Vagina (tissue), 2 donors: ENCODE data around the gene SRM. TPM values are rescaled to one million over a fixed set of nuclear protein-coding genes. Genes with fewer than 3 reads are reported as not detected.
"Not testable (repeated sequence)": the region's sequence is repeated elsewhere in the genome, so short reads cannot be mapped to it uniquely, and the experiment has no call there.

Experiments
- DNase-seq, 2 donors: peaks; one replicate each; pipeline ENCODE4 v3.0.0-alpha.2; 2017; ENCODE audit errors: extremely low spot score in 2 of 2
- H3K27ac ChIP-seq: fragments of 200-600 bp; sonication (generic); one replicate; pipeline ENCODE4 v1.5.1; 2019
- H3K27me3 ChIP-seq: fragments of 200-600 bp; sonication (generic); one replicate; pipeline ENCODE4 v1.5.1; 2019
- H3K36me3 ChIP-seq, 2 donors: fragments of 200-600 bp; sonication (generic); one replicate each; pipeline ENCODE4 v1.5.1; 2017 to 2019
- H3K4me1 ChIP-seq: fragments of 200-600 bp; sonication (generic); one replicate; pipeline ENCODE4 v1.5.1; 2019
- H3K4me3 ChIP-seq, 2 donors: fragments of 200-600 bp; sonication (generic); 1 replicate in 1 of 2; 2 replicates in 1 of 2; pipeline ENCODE4 v1.5.1; 2016 to 2019
- H3K9me3 ChIP-seq: fragments of 200-600 bp; sonication (generic); one replicate; pipeline ENCODE4 v1.5.1; 2019
- CTCF ChIP-seq, 3 experiments: fragments of 450-650 bp in 2 of 3; fragments of 200-600 bp in 1 of 3; sonication (generic) in 1 of 3; IDR thresholded peaks; one replicate each; pipeline ENCODE4 v1.5.1; 2017 to 2019; ENCODE audit warnings: antibody characterized with exemption in 3 of 3, mild to moderate bottlenecking in 2 of 3, moderate library complexity in 2 of 3
- POLR2A ChIP-seq, 2 donors: fragments of 450-650 bp; IDR thresholded peaks; one replicate each; pipeline ENCODE4 v1.6.1; 2017; ENCODE audit warnings: antibody characterized with exemption in 2 of 2, mild to moderate bottlenecking in 2 of 2, moderate library complexity in 2 of 2
- POLR2AphosphoS5 ChIP-seq, 2 donors: sonication (generic); formaldehyde crosslinking; IDR thresholded peaks; one replicate each; pipeline ENCODE4 v1.9.0; 2017; ENCODE audit warnings: antibody characterized with exemption in 2 of 2, mild to moderate bottlenecking in 2 of 2, low read depth in 1 of 2; ENCODE audit not compliant: insufficient read depth in 1 of 2
- intact Hi-C: fragments of 100-400 bp; cut with DNase I; formaldehyde crosslinking; loops from one replicate; pipeline ENCODE4 v1.15.1; 2023
- total RNA-seq: library from RNA; depleted of rRNA; stranded (reverse); fragments of >200 nt; gene quantifications from one replicate; pipeline ENCODE4 v1.2.3, GENCODE V29; 2016

Gene SRM
- total RNA-seq, 1 donor from 2014 or later, result 68.0 TPM

GRCh38 chr1:11064942-11065341 is 5.1 kb upstream of the SRM start:
- TF ChIP-seq CTCF (IDR thresholded peaks at IDR 0.05) (no peak), POLR2AphosphoS5 (IDR thresholded peaks at IDR 0.05; ENCODE audit: insufficient read depth in 1 of 2, low read depth in 1 of 2) (no peak), POLR2A (IDR thresholded peaks at IDR 0.05) (no peak)

GRCh38 chr1:11063937-11064537 is 4.2 kb upstream of the SRM start:
- H3K27me3 ChIP-seq, DNase-seq, H3K9me3 ChIP-seq, H3K27ac ChIP-seq, intact Hi-C loops, H3K4me3 ChIP-seq: not testable (repeated sequence)
- Histone ChIP-seq H3K36me3 (peaks cover 0 to 39% of the 10 kb centered on the region in 2 donors), H3K4me1 (peaks cover 19% of the 10 kb centered on the region)

More at GRCh38 chr1:11064942-11065341, 5.1 kb upstream of the SRM start:
- Histone ChIP-seq H3K9me3 (no peaks in the 10 kb centered on the region), H3K27ac (no peak overlapping the region), H3K4me3 (no peak overlapping the region), H3K36me3 (peaks cover 0 to 48% of the 10 kb centered on the region in 2 donors), H3K4me1 (peaks cover 14% of the 10 kb centered on the region), H3K27me3 (no peaks in the 10 kb centered on the region)
- no peak for DNase-seq
- intact Hi-C loops, result no loop called here

GRCh38 chr1:11062965-11063401 is 3.2 kb upstream of the SRM start:
- H3K27ac ChIP-seq, result no peak overlapping the region
- H3K27me3 ChIP-seq, result no peaks in the 10 kb centered on the region
- peaks cover 26% of the 10 kb centered on the region for H3K4me1 ChIP-seq
- DNase-seq, result no peak
- TF ChIP-seq CTCF (IDR thresholded peaks at IDR 0.05), result no peak
- no peak for TF ChIP-seq POLR2AphosphoS5 (IDR thresholded peaks at IDR 0.05; ENCODE audit: insufficient read depth in 1 of 2, low read depth in 1 of 2)
- TF ChIP-seq POLR2A (IDR thresholded peaks at IDR 0.05), result no peak
- no peak overlapping the region for H3K4me3 ChIP-seq
- intact Hi-C loops, result no loop called here
- H3K36me3 ChIP-seq, result peaks cover 0 to 29% of the 10 kb centered on the region in 2 donors
- H3K9me3 ChIP-seq, result no peaks in the 10 kb centered on the region

GRCh38 chr1:11061652-11062365 is 2.0 kb upstream of the SRM start:
- no peak overlapping the region for H3K4me3 ChIP-seq
- no peak overlapping the region for H3K27ac ChIP-seq

More at GRCh38 chr1:11061652-11062365, 2.0 kb upstream of the SRM start:
- TF ChIP-seq POLR2AphosphoS5 (IDR thresholded peaks at IDR 0.05; ENCODE audit: insufficient read depth in 1 of 2, low read depth in 1 of 2) (no peak), CTCF (IDR thresholded peaks at IDR 0.05) (no peak), POLR2A (IDR thresholded peaks at IDR 0.05) (no peak)
- Histone ChIP-seq H3K27me3 (no peaks in the 10 kb centered on the region), H3K9me3 (no peaks in the 10 kb centered on the region), H3K36me3 (peaks cover 0 to 23% of the 10 kb centered on the region in 2 donors), H3K4me1 (peaks cover 26% of the 10 kb centered on the region)
- DNase-seq, result no peak
- intact Hi-C loops, result no loop called here
